ENCODE data around the gene HINT2. TPM values are rescaled to one million over a fixed set of nuclear protein-coding genes. Genes with fewer than 3 reads are reported as not detected.
A peak's percentile ranks its signal among the peaks of the same experiment; 100 is the strongest.

HINT2 gene
- total and polyA plus RNA-seq, 5 experiments from 2014 or later, result 25.4 to 87.9 (median 73.0) TPM

GRCh38 chr9:35800530-35800929 is 14.3 kb downstream of the HINT2 start:
- POLR2A ChIA-PET, result interaction anchor here (1.5 kb wide), 1 partner anchor 11 kb away, joined by 3 read pairs; the partner anchor contains the start of gene SPAG8
- Mint-ChIP-seq H3K36me3 (peaks cover 0 to 47% (median 4%) of the 10 kb centered on the region in 3 donors), H3K27ac (peak overlapping the region in 1 of 10 donors; percentile 64), H3K4me3 (no peak overlapping the region), H3K9me3 (no peaks in the 10 kb centered on the region), H3K4me1 (peaks cover 0 to 12% (median 2%) of the 10 kb centered on the region in 4 donors), H3K27me3 (no peaks in the 10 kb centered on the region)
- DNase-seq (no peak), ATAC-seq (no peak)

GRCh38 chr9:35798658-35799374 is 16.0 kb downstream of the HINT2 start:
- Mint-ChIP-seq H3K36me3 (peaks cover 0 to 40% (median 4%) of the 10 kb centered on the region in 3 donors), H3K4me1 (peaks cover 0 to 17% (median 6%) of the 10 kb centered on the region in 4 donors), H3K27ac (peak overlapping the region in 2 of 10 donors; percentile 5 to 8), H3K27me3 (no peaks in the 10 kb centered on the region), H3K9me3 (no peaks in the 10 kb centered on the region), H3K4me3 (no peak overlapping the region)
- POLR2A ChIA-PET, result no interaction called here
- ATAC-seq (no peak), DNase-seq (no peak)

- no peaks in the 10 kb centered on the region for H3K9me3 Mint-ChIP-seq
- DNase-seq (no peak), ATAC-seq (no peak)
- H3K4me1 Mint-ChIP-seq, result peaks cover 0 to 19% (median 6%) of the 10 kb centered on the region in 4 donors
- POLR2A ChIA-PET, result no interaction called here
- H3K27ac Mint-ChIP-seq, result peak overlapping the region in 3 of 10 donors; percentile 6 to 44 (median 29)
- H3K27me3 Mint-ChIP-seq, result no peaks in the 10 kb centered on the region
- H3K4me3 Mint-ChIP-seq, result no peak overlapping the region
- H3K36me3 Mint-ChIP-seq, result peaks cover 2 to 31% (median 4%) of the 10 kb centered on the region in 3 donors
Measured at GRCh38 chr9:35797311-35798109, 17.3 kb downstream of the HINT2 start.

GRCh38 chr9:35795695-35796094 is 19.1 kb downstream of the HINT2 start:
- peak overlapping the region in 2 of 10 donors; percentile 12 to 13 for H3K27ac Mint-ChIP-seq
- no peaks in the 10 kb centered on the region for H3K9me3 Mint-ChIP-seq
- peaks cover 5 to 14% (median 7%) of the 10 kb centered on the region in 4 donors for H3K4me1 Mint-ChIP-seq
- no peaks in the 10 kb centered on the region for H3K27me3 Mint-ChIP-seq
- POLR2A ChIA-PET, result no interaction called here
- ATAC-seq, result no peak
- peaks cover 0 to 20% (median 2%) of the 10 kb centered on the region in 3 donors for H3K36me3 Mint-ChIP-seq
- no peak overlapping the region for H3K4me3 Mint-ChIP-seq
- DNase-seq, result no peak

GRCh38 chr9:35793461-35793860 is 21.4 kb downstream of the HINT2 start:
- ATAC-seq (no peak), DNase-seq (no peak)
- Mint-ChIP-seq H3K27me3 (peaks cover 0 to 2% (median 0%) of the 10 kb centered on the region in 5 donors), H3K9me3 (no peaks in the 10 kb centered on the region), H3K4me3 (no peak overlapping the region), H3K4me1 (peaks cover 11 to 13% (median 13%) of the 10 kb centered on the region in 4 donors), H3K36me3 (peaks cover 0 to 15% (median 5%) of the 10 kb centered on the region in 3 donors), H3K27ac (peak overlapping the region in 1 of 10 donors; percentile 24)
- POLR2A ChIA-PET, result interaction anchor here (0.7 to 1.0 kb wide), 4 partner anchors 12 to 88 kb away, joined by 3 read pairs; partner anchors contain the start of gene SPAG8

GRCh38 chr9:35792826-35793225 is 22.0 kb downstream of the HINT2 start:
- POLR2A ChIA-PET, result interaction anchor here (0.6 to 1.0 kb wide), 5 partner anchors 11 to 89 kb away, joined by 3 to 8 read pairs (median 3); partner anchors contain the start of gene SPAG8

GRCh38 chr9:35792024-35792813 is 22.6 kb downstream of the HINT2 start:
- POLR2A ChIA-PET, result interaction anchor here (0.6 kb wide), 1 partner anchor 11 kb away, joined by 8 read pairs; no protein-coding TSS in a partner anchor
- H3K27ac Mint-ChIP-seq, result no peak overlapping the region
- no peak for ATAC-seq
- no peaks in the 10 kb centered on the region for H3K9me3 Mint-ChIP-seq
- H3K27me3 Mint-ChIP-seq, result peaks cover 0 to 2% (median 0%) of the 10 kb centered on the region in 5 donors
- no peak for DNase-seq
- peaks cover 0 to 18% (median 5%) of the 10 kb centered on the region in 3 donors for H3K36me3 Mint-ChIP-seq
- H3K4me3 Mint-ChIP-seq, result no peak overlapping the region
- H3K4me1 Mint-ChIP-seq, result peaks cover 11 to 13% (median 13%) of the 10 kb centered on the region in 4 donors

More at GRCh38 chr9:35792826-35793225, 22.0 kb downstream of the HINT2 start:
- no peak for ATAC-seq
- no peaks in the 10 kb centered on the region for H3K9me3 Mint-ChIP-seq
- H3K27ac Mint-ChIP-seq, result peak overlapping the region in 1 of 10 donors; percentile 29
- peaks cover 0 to 2% (median 0%) of the 10 kb centered on the region in 5 donors for H3K27me3 Mint-ChIP-seq
- peaks cover 11 to 13% (median 13%) of the 10 kb centered on the region in 4 donors for H3K4me1 Mint-ChIP-seq
- peaks cover 0 to 15% (median 5%) of the 10 kb centered on the region in 3 donors for H3K36me3 Mint-ChIP-seq
- H3K4me3 Mint-ChIP-seq, result no peak overlapping the region
- DNase-seq, result no peak

- no peak for DNase-seq
Measured at GRCh38 chr9:35791297-35791921, 23.4 kb downstream of the HINT2 start, which contains the start of gene NPR2. Gene NPR2, plus strand, starts transcription at chr9:35791591. Its CDS starts 818 bp downstream, at chr9:35792409.

GRCh38 chr9:35790385-35791296 is 24.2 kb downstream of the HINT2 start:
- ATAC-seq (peak; percentile 92 to 96), DNase-seq (peak; percentile 36 to 81 (median 60))
- peaks cover 0 to 2% (median 0%) of the 10 kb centered on the region in 5 donors for H3K27me3 Mint-ChIP-seq
- H3K9me3 Mint-ChIP-seq, result no peaks in the 10 kb centered on the region
- peaks cover 10 to 13% (median 11%) of the 10 kb centered on the region in 4 donors for H3K4me1 Mint-ChIP-seq
- H3K27ac Mint-ChIP-seq, result peak overlapping the region in 5 of 10 donors; percentile 12 to 41 (median 36)
- POLR2A ChIA-PET, result interaction anchor here (0.6 to 1.0 kb wide), 3 partner anchors 21 to 91 kb away, joined by 3 to 4 read pairs (median 3); partner anchors contain the start of gene SPAG8
- peak overlapping the region in 5 of 10 donors; percentile 2 to 41 (median 19) for H3K4me3 Mint-ChIP-seq
- H3K36me3 Mint-ChIP-seq, result peaks cover 0 to 32% (median 5%) of the 10 kb centered on the region in 3 donors

More at GRCh38 chr9:35791297-35791921, 23.4 kb downstream of the HINT2 start, which contains the start of gene NPR2:
- Mint-ChIP-seq H3K4me3 (peak within 1 kb of the TSS in 5 of 10 donors; percentile 2 to 41 (median 19)), H3K36me3 (peaks cover 0 to 25% (median 5%) of the 10 kb centered on the region in 3 donors), H3K9me3 (no peaks in the 10 kb centered on the region), H3K27ac (peak within 1 kb of the TSS in 4 of 10 donors; percentile 12 to 41 (median 37)), H3K4me1 (peaks cover 10 to 13% (median 12%) of the 10 kb centered on the region in 4 donors), H3K27me3 (peaks cover 0 to 2% (median 0%) of the 10 kb centered on the region in 5 donors)
- ATAC-seq, result no peak
- POLR2A ChIA-PET, result no interaction called here

- POLR2A ChIA-PET, result interaction anchor here (0.6 to 1.0 kb wide), 3 partner anchors 22 to 92 kb away, joined by 3 to 4 read pairs (median 3); partner anchors contain the start of gene SPAG8
- H3K4me1 Mint-ChIP-seq, result peaks cover 10 to 13% (median 11%) of the 10 kb centered on the region in 4 donors
- peaks cover 0 to 2% (median 0%) of the 10 kb centered on the region in 5 donors for H3K27me3 Mint-ChIP-seq
- ATAC-seq (no peak), DNase-seq (no peak)
- peak overlapping the region in 3 of 10 donors; percentile 19 to 41 (median 36) for H3K27ac Mint-ChIP-seq
- H3K4me3 Mint-ChIP-seq, result no peak overlapping the region
- peaks cover 0 to 36% (median 5%) of the 10 kb centered on the region in 3 donors for H3K36me3 Mint-ChIP-seq
- H3K9me3 Mint-ChIP-seq, result no peaks in the 10 kb centered on the region
Measured at GRCh38 chr9:35790025-35790384, 24.8 kb downstream of the HINT2 start.

Measured in naive thymus-derived CD8-positive, alpha-beta T cell (primary cell).